NT2/D1 (cell line): ENCODE measurements around the gene BICDL2.

Source experiments
- DNase-seq: peaks from one replicate; pipeline ENCODE4 v3.0.0-alpha.2; 2011; ENCODE audit warnings: low read depth, low spot score
- H3K27me3 ChIP-seq: 2 replicates; pipeline ENCODE4 v1.6.0; 2011; ENCODE audit warnings: mild to moderate bottlenecking; ENCODE audit not compliant: insufficient read length, insufficient read depth
- H3K36me3 ChIP-seq: 2 replicates; pipeline ENCODE4 v1.6.1; 2011; ENCODE audit warnings: mild to moderate bottlenecking, low read length, mixed read lengths; ENCODE audit not compliant: insufficient read depth, insufficient read length
- H3K4me1 ChIP-seq: 2 replicates; pipeline ENCODE4 v1.5.1; 2011; ENCODE audit not compliant: insufficient read depth, insufficient read length
- H3K4me3 ChIP-seq: 2 replicates; pipeline ENCODE4 v1.5.1; 2011; ENCODE audit warnings: low read depth; ENCODE audit not compliant: insufficient read length
- H3K9ac ChIP-seq: 2 replicates; pipeline ENCODE4 v1.6.0; 2011; ENCODE audit warnings: low read depth; ENCODE audit not compliant: insufficient read length
- H3K9me3 ChIP-seq: 2 replicates; pipeline ENCODE4 v1.5.1; 2011; ENCODE audit warnings: mild to moderate bottlenecking, low read length; ENCODE audit not compliant: insufficient read depth
- SUZ12 ChIP-seq: IDR thresholded peaks from 2 replicates; pipeline ENCODE4 v1.6.1; 2011; ENCODE audit not compliant: insufficient read length, insufficient read depth; ENCODE audit errors: extremely low read depth
- YY1 ChIP-seq: IDR thresholded peaks from 2 replicates; pipeline ENCODE4 v1.6.1; 2011; ENCODE audit not compliant: insufficient read length, insufficient read depth
- ZNF274 ChIP-seq: IDR thresholded peaks from 2 replicates; pipeline ENCODE4 v1.6.1; 2011; ENCODE audit warnings: mild to moderate bottlenecking, low read depth, low read length

The BICDL2 gene

DNA sequence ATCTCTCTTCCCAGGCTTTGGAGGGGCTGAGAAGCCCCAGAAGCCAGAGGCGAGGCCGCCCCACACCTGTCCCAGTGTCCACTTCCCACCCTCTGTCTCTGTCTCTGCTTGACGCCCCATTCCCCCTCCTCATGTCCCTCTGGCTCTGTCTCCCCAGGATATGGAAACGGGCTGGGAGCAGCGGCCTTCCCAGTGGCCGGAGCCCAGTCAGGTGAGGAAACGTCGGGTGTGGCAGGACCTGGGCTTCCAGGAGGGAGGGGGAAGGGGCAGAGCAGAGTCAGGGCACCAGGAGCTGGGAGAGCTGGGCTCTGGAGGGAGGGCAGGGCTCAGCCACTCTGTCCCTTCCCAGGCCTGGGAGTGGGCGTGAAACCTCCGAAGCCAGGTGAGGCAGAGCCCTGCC is 45.9 kb downstream of the BICDL2 start:
- H3K36me3 ChIP-seq, result no peaks in the 10 kb centered on the region
- no peak overlapping the region for H3K9ac ChIP-seq
- no peak overlapping the region for H3K4me3 ChIP-seq
- peaks cover 28% of the 10 kb centered on the region for H3K4me1 ChIP-seq
- DNase-seq, result no peak
- TF ChIP-seq ZNF274 (no peak), SUZ12 (no peak), YY1 (no peak)
- H3K9me3 ChIP-seq, result no peaks in the 10 kb centered on the region
- peaks cover 3% of the 10 kb centered on the region for H3K27me3 ChIP-seq

DNA sequence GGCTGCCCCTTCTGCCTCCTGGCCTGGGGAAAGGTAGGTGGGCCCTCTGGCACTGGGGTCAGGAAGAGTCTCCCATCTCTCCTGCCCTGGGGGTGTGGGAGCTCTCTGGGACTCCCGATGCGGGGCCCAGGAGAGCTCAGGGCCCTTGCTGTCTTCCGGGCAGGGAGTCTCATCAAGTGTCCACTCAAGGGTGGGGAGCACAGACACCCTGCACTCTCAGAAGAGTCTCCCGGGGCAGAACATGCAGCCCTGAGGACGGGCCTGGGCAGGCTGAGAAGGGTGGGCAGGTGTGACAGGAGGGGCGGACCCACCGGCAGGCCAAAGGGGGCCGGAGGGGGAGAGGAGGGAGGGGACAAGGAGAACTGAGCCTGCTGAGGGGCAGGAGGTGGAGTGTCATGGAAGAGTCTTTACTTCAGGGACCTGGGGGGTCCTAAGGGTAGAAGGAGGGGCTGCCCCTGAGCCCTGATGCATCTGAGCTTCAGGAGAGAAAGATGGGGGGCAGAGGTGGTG is 48.1 kb downstream of the BICDL2 start:
- TF ChIP-seq YY1 (no peak), SUZ12 (no peak), ZNF274 (no peak)
- Histone ChIP-seq H3K4me1 (peaks cover 34% of the 10 kb centered on the region), H3K4me3 (no peak overlapping the region), H3K36me3 (no peaks in the 10 kb centered on the region), H3K9me3 (no peaks in the 10 kb centered on the region), H3K27me3 (peaks cover 3% of the 10 kb centered on the region), H3K9ac (peak overlapping the region; percentile 56)
- no peak for DNase-seq

DNA sequence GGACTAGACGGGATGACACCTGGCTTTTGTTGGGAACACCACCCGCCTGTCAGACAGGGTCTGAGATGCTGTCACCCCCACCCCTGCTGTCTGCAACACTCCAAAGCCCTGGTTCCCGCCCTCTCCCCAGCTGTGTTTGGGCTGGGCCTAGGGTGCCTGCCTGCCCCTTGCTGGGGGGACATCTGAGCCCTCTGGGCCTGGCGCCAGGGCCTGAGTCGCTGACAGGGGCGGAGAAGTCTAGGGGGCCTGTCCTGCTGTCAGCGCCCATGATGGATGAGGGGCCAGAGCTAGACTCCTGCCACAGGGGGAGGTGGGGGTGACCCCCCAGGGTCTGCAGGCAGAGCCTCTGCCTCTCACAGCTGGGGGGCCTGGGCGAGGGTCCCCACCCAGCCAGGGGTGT is 48.9 kb downstream of the BICDL2 start:
- TF ChIP-seq YY1, result no peak
- no peak for TF ChIP-seq ZNF274
- no peak for TF ChIP-seq SUZ12
- H3K27me3 ChIP-seq, result peaks cover 3% of the 10 kb centered on the region
- no peak for DNase-seq
- no peak overlapping the region for H3K4me3 ChIP-seq
- H3K36me3 ChIP-seq, result no peaks in the 10 kb centered on the region
- peak overlapping the region; percentile 56 for H3K9ac ChIP-seq
- H3K9me3 ChIP-seq, result no peaks in the 10 kb centered on the region
- H3K4me1 ChIP-seq, result peaks cover 37% of the 10 kb centered on the region

DNA sequence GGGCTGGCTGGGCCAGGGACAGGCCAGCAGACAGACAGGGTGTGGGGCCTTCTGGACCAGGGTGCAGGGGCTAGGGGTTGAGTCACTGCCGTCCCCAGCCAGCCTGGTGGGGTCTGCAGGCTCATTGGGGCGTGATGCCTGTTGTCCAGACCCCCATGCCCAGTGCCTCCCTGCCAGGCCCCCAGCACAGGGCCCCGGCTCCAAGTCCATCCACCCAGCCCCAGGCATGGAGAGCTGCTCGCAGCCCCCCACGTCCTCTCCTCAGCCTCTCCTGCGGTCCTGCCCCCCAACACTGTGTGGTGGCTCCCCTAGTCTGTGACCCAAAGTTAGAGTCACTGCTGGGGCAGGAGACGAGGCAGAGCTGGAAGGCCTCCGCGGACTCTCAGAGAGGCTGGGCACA is 49.5 kb downstream of the BICDL2 start:
- H3K27me3 ChIP-seq, result peaks cover 3% of the 10 kb centered on the region
- H3K36me3 ChIP-seq, result no peaks in the 10 kb centered on the region
- no peak overlapping the region for H3K4me3 ChIP-seq
- H3K9ac ChIP-seq, result peak overlapping the region; percentile 56
- no peaks in the 10 kb centered on the region for H3K9me3 ChIP-seq
- no peak for DNase-seq
- peaks cover 36% of the 10 kb centered on the region for H3K4me1 ChIP-seq
- TF ChIP-seq ZNF274 (no peak), SUZ12 (no peak), YY1 (no peak)

DNA sequence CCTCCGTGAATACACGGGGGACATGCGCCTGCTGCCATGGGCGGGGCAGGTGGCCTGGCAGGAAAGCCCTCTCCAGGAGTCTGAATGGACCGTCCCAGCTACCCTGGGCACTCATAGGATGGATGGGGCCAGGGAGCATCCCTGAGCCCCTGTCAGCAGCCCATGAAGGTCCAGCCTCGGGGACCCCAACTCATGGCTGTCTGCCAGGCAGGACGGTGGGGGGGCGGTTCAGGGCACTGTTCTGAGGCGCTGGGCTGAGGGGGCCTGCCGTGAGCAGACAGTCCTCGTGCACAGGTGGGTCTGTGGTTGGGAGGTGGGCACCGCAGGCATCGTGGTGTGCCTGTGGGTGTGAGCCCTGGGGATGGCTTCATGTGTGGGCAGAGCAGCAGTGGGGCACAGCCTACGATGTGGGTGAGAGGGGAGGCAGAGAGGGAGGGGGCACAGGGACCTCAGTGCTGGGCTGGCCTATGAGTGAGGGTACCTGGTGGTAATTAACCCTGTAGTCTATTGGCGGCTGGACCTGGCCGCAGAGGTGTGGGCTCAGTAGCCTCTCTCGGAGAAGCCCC is 50.0 kb downstream of the BICDL2 start:
- no peak for DNase-seq
- Histone ChIP-seq H3K9ac (peak overlapping the region; percentile 5), H3K4me1 (peaks cover 36% of the 10 kb centered on the region), H3K27me3 (peaks cover under 1% of the 10 kb centered on the region), H3K9me3 (no peaks in the 10 kb centered on the region), H3K36me3 (no peaks in the 10 kb centered on the region), H3K4me3 (no peak overlapping the region)
- TF ChIP-seq SUZ12, result no peak
- no peak for TF ChIP-seq YY1
- no peak for TF ChIP-seq ZNF274

DNA sequence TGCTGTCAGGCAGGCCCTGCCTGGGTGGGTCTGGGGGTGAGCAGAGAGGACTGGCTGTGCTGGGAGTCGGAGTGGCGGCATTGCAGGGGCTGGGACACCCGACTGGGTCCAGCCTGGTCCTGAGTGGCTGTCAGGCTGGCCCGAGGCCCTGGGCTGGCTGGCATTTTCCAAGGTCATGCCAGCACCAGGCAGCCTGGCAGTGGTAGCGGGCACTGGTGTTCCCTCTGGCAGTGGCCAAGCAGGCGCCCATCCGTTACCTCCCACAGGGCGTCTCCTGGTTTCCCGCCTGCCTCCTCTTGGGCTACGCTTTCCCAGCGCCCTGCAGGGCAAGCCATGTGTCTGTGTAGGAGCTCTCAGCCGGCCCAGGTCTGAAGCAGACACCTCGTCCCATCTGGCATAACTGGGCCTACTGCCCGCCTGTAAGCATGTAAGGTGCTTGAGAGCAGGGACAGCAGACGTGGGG is 50.8 kb downstream of the BICDL2 start:
- Histone ChIP-seq H3K27me3 (no peaks in the 10 kb centered on the region), H3K4me3 (no peak overlapping the region), H3K36me3 (no peaks in the 10 kb centered on the region), H3K9ac (peak overlapping the region; percentile 5), H3K4me1 (peaks cover 34% of the 10 kb centered on the region), H3K9me3 (no peaks in the 10 kb centered on the region)
- TF ChIP-seq YY1, result no peak
- TF ChIP-seq SUZ12, result no peak
- TF ChIP-seq ZNF274, result no peak
- no peak for DNase-seq

DNA sequence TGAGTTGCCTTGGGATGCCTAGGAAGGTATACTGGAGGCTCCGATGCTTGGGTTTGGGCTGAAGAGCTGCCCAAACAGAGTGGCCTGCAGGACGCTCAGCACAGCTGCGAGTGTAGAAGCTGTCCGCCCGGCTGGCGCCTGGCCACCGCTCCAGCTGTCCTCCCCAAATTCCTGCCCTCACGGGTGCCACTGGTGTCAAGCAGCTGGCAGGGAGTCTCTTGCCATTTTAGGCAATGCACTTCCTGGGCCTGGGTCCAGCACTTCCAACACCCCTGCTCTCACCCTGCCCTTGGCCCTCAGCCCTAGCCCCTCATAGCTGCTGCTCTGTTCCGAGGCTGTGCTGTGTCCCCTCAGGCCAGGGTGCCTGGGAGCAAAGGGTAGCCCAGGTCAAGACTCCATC is 51.3 kb downstream of the BICDL2 start:
- H3K27me3 ChIP-seq, result no peaks in the 10 kb centered on the region
- peaks cover 30% of the 10 kb centered on the region for H3K4me1 ChIP-seq
- H3K9ac ChIP-seq, result peak overlapping the region; percentile 57
- DNase-seq, result no peak
- TF ChIP-seq YY1 (no peak), SUZ12 (no peak), ZNF274 (no peak)
- no peak overlapping the region for H3K4me3 ChIP-seq
- no peaks in the 10 kb centered on the region for H3K9me3 ChIP-seq
- no peaks in the 10 kb centered on the region for H3K36me3 ChIP-seq

DNA sequence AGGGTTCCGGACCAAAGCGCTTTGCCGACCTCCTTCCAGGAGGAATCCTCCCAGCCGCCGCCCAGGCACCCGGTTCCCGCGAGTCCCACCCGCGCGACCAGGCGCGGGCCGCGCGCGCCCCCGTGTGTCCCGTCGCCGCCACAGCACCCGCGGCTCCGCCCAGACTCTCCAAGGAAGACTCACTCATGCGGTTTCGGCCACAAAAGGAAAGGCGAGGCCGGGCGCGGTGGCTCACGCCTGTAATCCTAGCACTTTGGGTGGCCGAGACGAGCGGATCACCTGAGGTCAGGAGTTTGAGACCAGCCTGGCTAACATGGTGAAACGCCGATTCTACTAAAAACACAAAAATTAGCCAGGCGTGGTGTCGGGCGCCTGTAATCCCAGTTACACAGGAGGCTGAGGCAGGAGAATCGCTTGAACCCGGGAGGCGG is 53.0 kb downstream of the BICDL2 start:
- H3K4me3 ChIP-seq, result no peak overlapping the region
- H3K4me1 ChIP-seq, result peaks cover 24% of the 10 kb centered on the region
- peaks cover 8% of the 10 kb centered on the region for H3K36me3 ChIP-seq
- no peak for DNase-seq
- TF ChIP-seq YY1 (no peak), SUZ12 (no peak), ZNF274 (no peak)
- peak overlapping the region; percentile 71 for H3K9ac ChIP-seq
- H3K9me3 ChIP-seq, result no peaks in the 10 kb centered on the region
- H3K27me3 ChIP-seq, result no peaks in the 10 kb centered on the region
